ENCODE results near the gene CRISPLD2.

The CRISPLD2 gene

GRCh38 chr16:84820771-84821170 lies 986 bp downstream of the CRISPLD2 start:
- no peaks in the 10 kb centered on the region for H3K36me3 ChIP-seq (ENCODE audit: control insufficient read depth in 2 of 2, insufficient read depth in 1 of 2, low read length in 2 of 2)
- ChIA-PET CTCF (interaction anchor here (0.7 to 1.4 kb wide), 4 partner anchors 12 to 104 kb away, joined by 3 to 4 read pairs (median 3); no protein-coding TSS in a partner anchor), POLR2A (interaction anchor here (1.6 to 2.3 kb wide), 3 partner anchors 10 to 18 kb away, joined by 5 to 9 read pairs (median 7); no protein-coding TSS in a partner anchor)
- no peak for TF ChIP-seq ZXDB (tag by site-specific recombination; IDR thresholded peaks at IDR 0.05)
- TF ChIP-seq, protein P1, sequence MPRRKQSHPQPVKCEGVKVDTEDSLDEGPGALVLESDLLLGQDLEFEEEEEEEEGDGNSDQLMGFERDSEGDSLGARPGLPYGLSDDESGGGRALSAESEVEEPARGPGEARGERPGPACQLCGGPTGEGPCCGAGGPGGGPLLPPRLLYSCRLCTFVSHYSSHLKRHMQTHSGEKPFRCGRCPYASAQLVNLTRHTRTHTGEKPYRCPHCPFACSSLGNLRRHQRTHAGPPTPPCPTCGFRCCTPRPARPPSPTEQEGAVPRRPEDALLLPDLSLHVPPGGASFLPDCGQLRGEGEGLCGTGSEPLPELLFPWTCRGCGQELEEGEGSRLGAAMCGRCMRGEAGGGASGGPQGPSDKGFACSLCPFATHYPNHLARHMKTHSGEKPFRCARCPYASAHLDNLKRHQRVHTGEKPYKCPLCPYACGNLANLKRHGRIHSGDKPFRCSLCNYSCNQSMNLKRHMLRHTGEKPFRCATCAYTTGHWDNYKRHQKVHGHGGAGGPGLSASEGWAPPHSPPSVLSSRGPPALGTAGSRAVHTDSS (tag by site-specific recombination; IDR thresholded peaks at IDR 0.05): no peak
- TF ChIP-seq ZNF404 (tag by site-specific recombination; IDR thresholded peaks at IDR 0.05): no peak
- no peak for TF ChIP-seq ZNF610 (tag by site-specific recombination; IDR thresholded peaks at IDR 0.05; ENCODE audit: borderline replicate concordance)
- no peak for TF ChIP-seq ZEB2 (tag by site-specific recombination; IDR thresholded peaks at IDR 0.05)
- no peaks in the 10 kb centered on the region for H3K4me1 ChIP-seq (ENCODE audit: control insufficient read depth, insufficient read depth, low read length)
- no peak overlapping the region for H3K4me3 ChIP-seq (ENCODE audit: low read depth, low read length)
- no peak overlapping the region for H3K27ac ChIP-seq (ENCODE audit: extremely low read depth, low read depth, low read length)
- H3K9me3 ChIP-seq (ENCODE audit: control insufficient read depth, insufficient read depth, low read depth, low read length): no peaks in the 10 kb centered on the region

DNA sequence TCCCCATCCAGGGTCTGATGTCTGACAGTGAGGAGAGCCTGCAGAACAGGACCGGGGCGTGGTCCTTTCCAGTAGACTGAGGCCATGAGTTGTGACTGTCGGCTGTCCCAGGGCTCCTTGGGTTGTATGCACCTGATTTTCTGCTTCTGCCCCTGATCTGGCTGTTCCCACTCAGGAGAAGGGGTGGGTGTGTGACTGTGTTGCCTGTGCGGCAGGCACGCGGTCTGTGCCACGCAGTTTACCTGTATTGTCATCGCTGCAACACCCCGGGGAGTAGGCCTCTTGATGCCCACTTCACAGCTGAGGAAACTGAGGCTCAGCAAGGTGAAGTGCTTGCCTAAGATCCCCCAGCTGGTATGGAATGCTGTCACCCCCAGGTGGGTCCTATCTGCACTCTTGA lies 1.4 kb downstream of the CRISPLD2 start:
- POLR2A ChIA-PET: interaction anchor here (2.3 kb wide), 1 partner anchor 17 kb away, joined by 9 read pairs; no protein-coding TSS in a partner anchor

GRCh38 chr16:84821728-84822689 lies 2.2 kb downstream of the CRISPLD2 start:
- Histone ChIP-seq H3K4me3 (ENCODE audit: low read depth, low read length) (no peak overlapping the region), H3K27ac (ENCODE audit: extremely low read depth, low read depth, low read length) (no peak overlapping the region)
- CTCF ChIA-PET: no interaction called here

More for the DNA sequence above, 1.4 kb downstream of the CRISPLD2 start:
- Histone ChIP-seq H3K4me3 (ENCODE audit: low read depth, low read length) (no peak overlapping the region), H3K27ac (ENCODE audit: extremely low read depth, low read depth, low read length) (no peak overlapping the region), H3K9me3 (ENCODE audit: control insufficient read depth, insufficient read depth, low read depth, low read length) (no peaks in the 10 kb centered on the region), H3K4me1 (ENCODE audit: control insufficient read depth, insufficient read depth, low read length) (no peaks in the 10 kb centered on the region), H3K36me3 (ENCODE audit: control insufficient read depth in 2 of 2, insufficient read depth in 1 of 2, low read length in 2 of 2) (no peaks in the 10 kb centered on the region)
- CTCF ChIA-PET: interaction anchor here (0.7 to 1.4 kb wide), 3 partner anchors 17 to 103 kb away, joined by 3 to 4 read pairs (median 3); no protein-coding TSS in a partner anchor
- TF ChIP-seq ZNF776 (tag by site-specific recombination; IDR thresholded peaks at IDR 0.05; ENCODE audit: borderline replicate concordance): no peak
- no peak for TF ChIP-seq ZNF791 (tag by site-specific recombination; IDR thresholded peaks at IDR 0.05)
- TF ChIP-seq ZNF184 (tag by site-specific recombination; IDR thresholded peaks at IDR 0.05): no peak
- no peak for TF ChIP-seq GLI2 (tag by site-specific recombination; IDR thresholded peaks at IDR 0.05; ENCODE audit: borderline replicate concordance, low read depth)
- TF ChIP-seq ZSCAN18 (tag by site-specific recombination; IDR thresholded peaks at IDR 0.05): no peak
- TF ChIP-seq ZNF157 (tag by site-specific recombination; IDR thresholded peaks at IDR 0.05): no peak
- TF ChIP-seq ZNF549 (tag by site-specific recombination; IDR thresholded peaks at IDR 0.05): no peak
- TF ChIP-seq YY2 (tag by site-specific recombination; IDR thresholded peaks at IDR 0.05): no peak
- no peak for TF ChIP-seq ZNF639 (tag by site-specific recombination; IDR thresholded peaks at IDR 0.05)
- no peak for TF ChIP-seq ZNF621 (tag by site-specific recombination; IDR thresholded peaks at IDR 0.05)
- no peak for TF ChIP-seq SP7 (tag by site-specific recombination; IDR thresholded peaks at IDR 0.05)

More at GRCh38 chr16:84821728-84822689, 2.2 kb downstream of the CRISPLD2 start:
- no peaks in the 10 kb centered on the region for H3K36me3 ChIP-seq (ENCODE audit: control insufficient read depth in 2 of 2, insufficient read depth in 1 of 2, low read length in 2 of 2)
- H3K9me3 ChIP-seq (ENCODE audit: control insufficient read depth, insufficient read depth, low read depth, low read length): no peaks in the 10 kb centered on the region
- POLR2A ChIA-PET: no interaction called here
- no peaks in the 10 kb centered on the region for H3K4me1 ChIP-seq (ENCODE audit: control insufficient read depth, insufficient read depth, low read length)
- no peak for TF ChIP-seq ZNF239 (tag by site-specific recombination; IDR thresholded peaks at IDR 0.05)

All from HEK293 (cell line).